Measurements from ENCODE around the gene TEP1.
"Not testable (repeated sequence)": the region's sequence is repeated elsewhere in the genome, so short reads cannot be mapped to it uniquely, and the experiment has no call there.

TEP1 gene

DNA sequence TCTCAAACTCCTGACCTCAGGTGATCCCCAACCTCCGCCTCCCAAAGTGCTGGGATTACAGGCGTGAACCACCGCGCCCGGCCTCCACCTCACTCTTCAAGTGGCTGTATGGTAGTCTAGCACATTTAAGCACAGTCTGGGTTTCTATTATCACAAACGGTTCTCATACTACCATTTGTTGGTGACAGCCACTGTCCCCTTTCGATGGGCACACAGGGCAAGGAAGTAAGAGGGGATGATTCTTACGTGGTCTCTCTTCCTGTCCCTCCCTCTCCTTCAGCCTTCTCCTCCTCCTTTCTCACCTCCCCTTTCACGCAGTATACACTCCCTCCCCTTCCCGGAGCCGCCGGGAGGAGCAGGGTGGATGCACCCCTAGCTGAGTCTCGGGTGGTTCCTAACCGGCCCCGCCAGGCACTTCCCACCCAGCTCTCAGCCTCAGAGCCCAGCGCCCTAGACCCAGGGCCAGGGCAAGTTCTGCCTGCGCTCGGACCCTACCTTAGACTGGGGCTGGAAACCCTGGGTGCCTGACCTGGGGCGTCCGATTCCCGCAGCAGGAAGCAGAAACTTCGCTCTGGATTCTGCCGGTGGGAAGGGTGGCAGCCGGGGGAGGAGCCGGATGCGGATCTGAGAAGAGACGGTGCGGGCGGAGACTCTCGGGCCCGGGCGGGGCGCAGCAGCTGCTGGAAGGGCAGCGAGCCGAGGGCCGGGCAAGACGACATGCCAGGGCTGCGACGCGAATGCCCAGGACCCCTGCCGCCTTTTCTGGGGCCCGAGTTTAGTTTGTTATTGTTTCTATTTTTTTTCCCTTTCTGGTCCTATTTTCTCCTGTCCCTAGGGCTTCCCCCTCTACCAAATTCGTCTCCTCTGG, at the start of gene TEP1:
TEP1 (minus strand) TSS at position 626 of the 868 bp plus-strand sequence. CDS start 5,062 bp downstream, outside the sequence.
- peak; percentile 72 for DNase-seq

DNA sequence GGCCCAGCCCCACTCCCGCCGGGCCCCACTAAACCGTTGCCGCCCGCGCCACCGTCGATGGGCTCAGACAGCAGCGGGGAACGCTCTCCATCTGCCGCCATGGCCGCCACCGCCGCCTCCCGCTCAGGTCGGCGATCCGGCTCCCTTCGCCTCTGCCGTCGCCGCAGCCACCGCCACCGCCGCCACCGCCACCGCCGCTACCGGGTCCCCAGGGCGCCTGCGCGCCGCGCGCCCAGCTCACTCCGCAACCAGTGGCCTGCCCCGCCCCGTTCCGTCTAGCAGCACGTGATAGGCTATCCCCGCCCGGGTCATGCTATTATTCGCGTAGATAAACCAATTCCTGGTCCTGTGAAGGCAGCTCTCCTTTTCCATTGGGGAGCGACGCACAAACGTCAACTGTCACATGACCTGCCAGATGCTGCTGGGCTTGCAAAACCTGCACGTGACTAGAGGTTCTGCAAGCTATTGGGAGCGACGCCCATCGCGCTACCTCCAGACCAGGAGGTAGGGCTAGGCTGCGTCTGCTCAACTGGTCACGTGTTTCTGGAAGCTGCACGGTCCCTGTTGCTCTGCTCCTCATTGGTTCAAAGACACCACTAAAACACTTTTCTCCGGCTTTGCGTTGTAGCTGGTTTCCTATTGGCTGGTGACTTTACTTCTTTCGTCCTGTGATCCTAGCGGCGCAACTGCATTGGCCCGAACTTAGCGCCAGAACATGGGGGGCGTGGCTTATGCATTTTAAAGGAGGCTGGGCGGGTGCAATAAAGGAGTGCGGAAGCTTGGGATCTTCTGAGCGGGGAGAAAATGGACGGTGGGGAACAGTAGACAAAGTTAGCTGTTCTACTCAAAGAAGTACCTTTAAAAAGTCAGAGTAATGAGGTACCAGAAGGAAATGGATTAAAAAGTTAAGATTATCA, 48.2 kb upstream of the TEP1 start, which contains the start of gene PIP4P1:
PIP4P1 (minus strand) TSS at position 210 of the 917 bp plus-strand sequence; CDS start at position 101, 109 bp downstream.
- peak; percentile 98 for DNase-seq

DNA sequence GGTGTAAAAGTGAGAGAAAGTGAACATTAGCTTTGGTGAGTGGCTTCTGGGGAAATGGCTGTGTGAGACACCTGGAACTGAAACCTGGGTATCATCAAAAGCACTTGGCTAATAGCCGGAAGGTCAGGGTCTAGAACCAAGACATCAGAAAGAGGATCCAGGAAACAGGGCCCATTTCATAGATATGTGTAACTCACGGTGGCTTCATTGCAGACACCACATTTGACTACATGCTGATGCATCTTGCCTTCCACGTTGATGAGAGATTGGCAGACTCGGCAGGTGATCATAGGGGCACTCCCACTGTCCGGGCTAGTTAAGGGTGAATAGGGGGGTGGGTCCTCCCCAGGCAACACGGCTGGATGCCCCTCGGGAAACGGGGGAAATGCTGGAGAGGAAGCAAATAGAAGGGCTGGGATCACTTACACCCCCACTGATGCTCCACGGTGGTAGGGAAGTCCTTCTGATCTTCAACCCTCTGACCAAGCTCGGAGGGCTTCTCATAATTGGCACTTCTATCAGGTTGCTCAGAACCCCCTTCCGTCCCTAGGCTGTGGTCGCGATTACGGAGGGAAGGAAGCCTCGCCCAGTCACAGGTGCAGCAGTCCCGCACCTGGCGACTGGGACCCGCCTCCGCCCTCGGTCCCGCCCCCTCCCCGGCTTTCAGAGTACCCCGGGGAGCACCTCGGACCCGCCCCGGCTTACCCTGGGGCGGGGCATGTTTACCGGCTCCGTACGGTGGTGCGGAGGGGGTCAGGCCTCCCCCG, 47.3 kb upstream of the TEP1 start:
- DNase-seq, result no peak

DNA sequence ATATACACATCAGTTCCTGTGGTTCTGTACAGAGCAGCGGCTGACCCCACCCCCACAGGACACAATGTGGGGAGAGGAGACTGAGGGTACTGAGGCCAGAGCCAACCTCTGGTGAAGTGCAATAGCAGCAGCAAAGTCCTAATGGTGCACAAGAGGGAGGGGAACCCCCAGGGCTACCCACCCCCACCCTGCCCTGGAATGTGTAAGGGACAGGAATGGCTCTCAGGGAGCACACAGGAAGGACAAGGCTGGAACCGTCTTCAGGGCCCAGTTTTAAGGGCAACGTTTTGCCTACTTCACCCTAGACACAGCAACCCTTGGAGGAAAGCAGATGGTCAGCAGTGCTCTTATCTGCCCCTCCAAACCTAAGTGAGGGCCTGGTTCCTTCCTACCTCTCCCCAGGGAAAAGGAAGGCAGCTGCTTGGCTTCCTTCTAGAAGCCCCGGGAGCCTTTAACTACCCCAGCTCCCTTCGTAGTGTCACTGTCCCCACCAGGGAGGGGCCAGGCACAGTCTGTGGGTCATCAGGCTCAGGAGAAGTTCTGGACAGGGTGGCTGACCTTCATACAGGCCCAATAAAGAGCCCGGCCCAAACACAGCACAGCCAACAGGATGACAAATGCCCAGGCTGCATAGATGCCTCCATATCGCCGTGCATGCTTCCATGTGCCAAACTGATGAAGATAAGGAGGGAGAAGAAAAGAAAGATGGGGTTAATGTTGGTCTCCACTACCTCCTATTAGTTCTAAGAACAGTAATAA, 44.9 kb upstream of the TEP1 start:
- no peak for DNase-seq

DNA sequence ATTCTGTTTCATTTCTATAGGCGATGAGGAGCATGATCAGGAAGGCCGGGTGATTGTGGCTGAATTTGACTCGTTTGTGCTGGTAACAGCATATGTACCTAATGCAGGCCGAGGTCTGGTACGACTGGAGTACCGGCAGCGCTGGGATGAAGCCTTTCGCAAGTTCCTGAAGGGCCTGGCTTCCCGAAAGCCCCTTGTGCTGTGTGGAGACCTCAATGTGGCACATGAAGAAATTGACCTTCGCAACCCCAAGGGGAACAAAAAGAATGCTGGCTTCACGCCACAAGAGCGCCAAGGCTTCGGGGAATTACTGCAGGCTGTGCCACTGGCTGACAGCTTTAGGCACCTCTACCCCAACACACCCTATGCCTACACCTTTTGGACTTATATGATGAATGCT, 43.7 kb upstream of the TEP1 start:
- no peak for DNase-seq

DNA sequence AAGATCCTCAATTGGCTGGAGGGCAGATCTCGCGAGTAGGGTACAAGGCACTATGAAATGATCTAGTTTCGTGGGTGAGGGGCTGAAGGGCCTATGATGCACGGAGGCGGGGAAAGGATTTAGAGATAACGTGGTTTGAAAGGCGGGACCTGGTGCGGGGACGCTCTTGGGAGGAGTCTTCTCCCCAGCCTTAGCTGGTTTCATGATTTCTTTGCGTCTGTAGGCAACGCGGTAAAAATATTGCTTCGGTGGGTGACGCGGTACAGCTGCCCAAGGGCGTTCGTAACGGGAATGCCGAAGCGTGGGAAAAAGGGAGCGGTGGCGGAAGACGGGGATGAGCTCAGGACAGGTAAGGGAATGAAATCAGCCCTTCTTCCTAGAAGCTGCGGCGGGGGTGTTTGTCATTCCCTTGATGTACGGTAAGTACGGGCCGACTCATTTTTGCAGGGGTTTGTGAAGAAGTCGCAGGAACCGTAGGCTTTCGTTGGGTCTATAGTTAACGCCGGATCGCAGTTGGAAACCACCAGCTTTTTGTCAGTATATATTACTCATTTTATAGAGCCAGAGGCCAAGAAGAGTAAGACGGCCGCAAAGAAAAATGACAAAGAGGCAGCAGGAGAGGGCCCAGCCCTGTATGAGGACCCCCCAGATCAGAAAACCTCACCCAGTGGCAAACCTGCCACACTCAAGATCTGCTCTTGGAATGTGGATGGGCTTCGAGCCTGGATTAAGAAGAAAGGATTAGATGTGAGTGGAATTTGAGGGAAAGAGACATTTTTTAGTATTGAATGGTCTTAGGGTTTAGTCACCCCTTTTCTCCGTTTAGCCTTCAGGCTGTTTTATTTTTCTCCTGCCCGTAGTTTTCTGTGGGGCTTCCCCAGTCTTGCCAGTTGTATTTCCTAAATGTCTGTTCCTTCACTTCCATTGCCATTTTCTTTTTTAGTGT, 42.3 kb upstream of the TEP1 start:
- no peak for DNase-seq

DNA sequence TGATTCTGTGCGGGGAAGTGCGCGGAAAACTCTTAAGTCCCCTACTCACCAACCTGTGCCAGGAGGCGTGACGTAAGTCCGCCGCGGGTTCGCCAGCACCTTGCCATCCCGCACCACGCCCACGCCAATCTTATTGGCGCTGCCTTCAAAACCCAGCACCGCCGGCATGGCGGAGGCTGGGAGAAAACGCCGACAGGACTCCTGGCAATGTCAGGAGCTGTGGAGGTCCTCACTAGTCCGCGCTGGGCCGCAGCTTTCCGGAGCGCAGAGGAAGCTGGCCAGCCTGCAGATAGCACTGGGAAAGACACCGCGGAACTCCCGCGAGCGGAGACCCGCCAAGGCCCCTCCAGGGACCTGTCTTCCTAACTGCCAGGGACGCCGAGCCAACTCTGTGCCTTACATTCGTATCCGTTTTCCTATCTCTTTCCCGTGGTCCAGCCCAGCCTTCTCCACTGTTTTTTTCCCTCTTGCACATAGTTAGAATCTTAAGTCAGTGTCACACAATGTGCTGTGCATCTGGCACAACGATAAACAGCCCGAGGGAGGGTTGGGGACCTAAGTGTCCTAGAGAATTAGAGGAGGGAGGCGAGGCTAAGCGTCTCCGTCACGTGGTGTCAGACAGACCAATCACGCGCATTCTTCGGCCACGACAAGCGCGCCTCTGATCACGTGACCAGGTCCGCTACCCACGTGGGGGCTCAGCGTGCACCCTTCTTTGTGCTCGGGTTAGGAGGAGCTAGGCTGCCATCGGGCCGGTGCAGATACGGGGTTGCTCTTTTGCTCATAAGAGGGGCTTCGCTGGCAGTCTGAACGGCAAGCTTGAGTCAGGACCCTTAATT, 41.4 kb upstream of the TEP1 start, which contains the start of the genes APEX1 and OSGEP:
APEX1 (plus strand) TSS at position 711 of the 839 bp plus-strand sequence. CDS start 420 bp downstream, outside the sequence.
OSGEP (minus strand) TSS at position 297 of the 839 bp plus-strand sequence; CDS start at position 168, 129 bp downstream.
- DNase-seq, result peak; percentile 97

DNA sequence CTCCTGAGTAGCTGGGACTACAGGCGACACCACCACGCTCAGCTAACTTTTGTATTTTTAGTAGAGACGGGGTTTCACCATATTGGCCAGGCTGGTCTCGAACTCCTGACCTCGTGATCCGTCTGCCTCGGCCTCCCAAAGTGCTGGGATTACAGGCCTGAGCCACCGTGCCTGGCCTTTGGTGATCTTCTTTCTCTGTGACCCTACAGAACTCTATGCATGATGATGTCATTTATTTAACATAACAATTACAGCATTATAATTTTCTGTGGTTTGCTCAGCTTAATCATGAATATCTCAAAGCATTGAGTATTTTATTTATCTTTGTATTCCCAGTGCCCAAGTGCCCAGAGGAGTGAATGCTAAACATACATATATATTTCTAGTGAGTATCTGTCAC, 39.5 kb upstream of the TEP1 start:
- DNase-seq, result not testable (repeated sequence)

DNA sequence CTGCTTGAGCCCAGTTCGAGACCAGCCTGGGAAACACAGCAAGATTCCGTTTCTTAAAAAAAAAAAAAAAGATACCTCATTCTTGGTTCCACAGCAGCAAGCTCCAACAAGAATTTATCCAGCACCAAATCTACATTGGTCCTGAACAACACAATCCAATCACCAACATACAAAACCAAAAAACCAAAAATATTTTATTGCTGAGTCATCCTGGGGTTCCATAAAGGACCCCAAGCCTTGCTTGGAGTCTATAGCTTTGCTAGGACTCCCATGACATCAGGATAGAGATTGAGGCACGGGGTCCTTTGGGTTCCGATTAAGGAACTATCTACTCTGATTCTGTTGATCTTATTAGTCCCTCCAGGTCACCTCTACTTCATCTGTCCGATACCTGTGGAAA, 33.6 kb upstream of the TEP1 start:
- DNase-seq, result no peak

DNA sequence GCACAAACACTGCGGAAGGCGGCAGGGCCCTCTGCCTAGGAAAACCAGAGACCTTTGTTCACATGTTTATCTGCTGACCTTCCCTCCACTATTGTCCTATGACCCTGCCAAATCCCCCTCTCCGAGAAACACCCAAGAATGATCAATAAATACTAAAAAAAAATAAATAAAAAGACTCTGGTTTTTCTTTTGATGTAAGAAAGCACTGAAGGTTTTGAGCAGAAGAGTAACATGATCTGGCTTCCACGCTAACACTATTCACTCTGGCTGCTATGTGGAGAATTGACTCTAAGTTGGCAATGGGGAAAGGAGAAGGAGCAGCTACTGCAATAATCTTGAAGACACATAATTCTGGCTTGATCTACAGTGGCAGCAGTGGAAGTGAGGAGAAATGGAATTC, 30.3 kb upstream of the TEP1 start:
- not testable (repeated sequence) for DNase-seq

DNA sequence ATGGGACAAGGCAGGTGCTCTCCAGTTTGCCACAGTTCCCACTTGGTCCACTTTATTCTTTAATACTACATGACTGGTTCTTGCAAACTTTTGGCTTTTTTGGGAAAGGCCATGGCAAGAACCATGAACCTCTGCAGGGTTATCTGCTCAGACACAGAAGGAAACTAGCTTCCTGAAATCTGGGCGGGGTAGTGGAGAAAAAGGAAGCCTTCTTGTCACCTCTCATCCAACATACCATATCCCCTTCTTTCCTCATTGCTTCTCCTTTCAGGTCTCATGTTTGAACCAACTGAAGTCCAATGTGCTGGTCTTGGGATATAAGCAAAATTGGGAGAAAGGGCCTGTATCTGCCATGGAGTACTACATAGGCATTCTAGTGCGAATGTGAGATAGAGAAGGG, 28.2 kb upstream of the TEP1 start:
- DNase-seq, result no peak

DNA sequence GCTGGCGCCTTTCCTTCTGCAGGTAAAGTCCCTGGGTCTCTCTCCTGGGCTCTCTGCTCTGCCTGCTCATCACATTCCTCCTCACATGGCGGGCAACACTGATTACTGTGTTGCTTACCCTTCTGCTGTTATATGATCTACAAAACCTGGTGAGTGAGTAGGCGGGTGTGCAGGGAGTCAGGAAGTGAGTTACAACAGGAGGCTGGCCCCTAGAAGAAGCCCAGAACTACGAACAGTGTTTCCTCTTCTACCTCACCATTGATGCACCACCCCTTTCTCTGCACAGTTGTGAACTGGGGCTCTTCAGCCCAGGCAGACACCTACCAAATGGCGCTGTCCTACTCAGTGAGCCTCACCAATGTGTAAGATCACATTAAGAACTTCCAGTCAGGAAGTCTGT, 27.6 kb upstream of the TEP1 start:
- DNase-seq, result no peak

DNA sequence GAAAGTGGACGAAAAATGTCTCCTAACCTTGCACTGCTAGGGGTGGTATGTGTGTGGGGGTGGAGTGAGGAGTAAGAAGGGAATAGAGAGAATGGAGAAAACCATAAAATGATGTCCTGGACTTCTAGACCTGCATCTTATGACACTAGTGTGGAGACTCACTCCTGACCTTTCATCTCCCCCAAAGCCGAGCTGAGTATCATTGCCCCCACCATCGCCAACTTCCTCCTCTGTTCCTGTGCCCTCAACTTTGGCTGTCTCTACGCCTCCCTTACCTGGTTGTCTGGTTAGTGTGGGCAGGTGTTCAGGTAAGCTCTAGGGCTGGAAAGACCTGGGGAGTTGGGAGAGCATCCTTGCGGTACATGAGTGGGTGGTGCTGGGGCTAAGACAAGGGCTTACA, 27.2 kb upstream of the TEP1 start:
- DNase-seq, result no peak

DNA sequence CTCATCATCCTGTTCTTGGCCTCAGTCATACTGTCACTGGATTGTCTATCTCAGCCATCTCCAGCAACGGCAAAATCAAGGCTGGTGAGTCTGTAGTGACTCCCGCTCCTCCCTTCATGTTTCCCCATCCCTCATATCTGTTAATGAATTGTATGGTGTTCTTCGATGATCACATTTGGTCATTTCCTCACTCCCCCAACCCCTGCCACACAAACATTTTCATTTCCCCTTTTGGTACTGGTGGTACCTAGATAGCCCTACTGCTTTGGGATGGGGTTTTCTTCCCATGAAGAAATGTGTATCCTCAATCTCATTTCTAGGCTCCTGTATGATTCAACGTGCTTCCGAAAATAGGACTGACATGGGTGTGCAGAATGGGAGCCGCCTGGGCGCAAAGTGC, 25.4 kb upstream of the TEP1 start:
- no peak for DNase-seq

DNA sequence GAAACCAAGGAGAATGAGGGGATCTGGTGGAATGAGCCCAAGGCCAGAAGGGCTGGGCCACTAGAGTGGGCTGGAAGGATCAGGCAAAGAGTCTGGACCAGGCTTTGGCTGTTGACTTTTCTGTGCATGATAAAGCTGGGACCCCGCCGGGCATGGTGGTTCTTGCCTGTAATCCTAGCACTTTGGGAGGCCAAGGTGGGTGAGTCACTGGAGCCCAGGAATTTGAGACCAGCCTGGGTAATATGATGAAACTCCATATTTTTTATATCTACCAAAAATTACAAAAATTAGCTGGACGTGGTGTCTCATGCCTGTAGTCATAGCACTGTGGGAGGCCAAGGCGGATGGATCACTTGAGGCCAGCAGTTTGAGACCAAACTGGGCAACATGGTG, 23.1 kb upstream of the TEP1 start:
- DNase-seq, result no peak

DNA sequence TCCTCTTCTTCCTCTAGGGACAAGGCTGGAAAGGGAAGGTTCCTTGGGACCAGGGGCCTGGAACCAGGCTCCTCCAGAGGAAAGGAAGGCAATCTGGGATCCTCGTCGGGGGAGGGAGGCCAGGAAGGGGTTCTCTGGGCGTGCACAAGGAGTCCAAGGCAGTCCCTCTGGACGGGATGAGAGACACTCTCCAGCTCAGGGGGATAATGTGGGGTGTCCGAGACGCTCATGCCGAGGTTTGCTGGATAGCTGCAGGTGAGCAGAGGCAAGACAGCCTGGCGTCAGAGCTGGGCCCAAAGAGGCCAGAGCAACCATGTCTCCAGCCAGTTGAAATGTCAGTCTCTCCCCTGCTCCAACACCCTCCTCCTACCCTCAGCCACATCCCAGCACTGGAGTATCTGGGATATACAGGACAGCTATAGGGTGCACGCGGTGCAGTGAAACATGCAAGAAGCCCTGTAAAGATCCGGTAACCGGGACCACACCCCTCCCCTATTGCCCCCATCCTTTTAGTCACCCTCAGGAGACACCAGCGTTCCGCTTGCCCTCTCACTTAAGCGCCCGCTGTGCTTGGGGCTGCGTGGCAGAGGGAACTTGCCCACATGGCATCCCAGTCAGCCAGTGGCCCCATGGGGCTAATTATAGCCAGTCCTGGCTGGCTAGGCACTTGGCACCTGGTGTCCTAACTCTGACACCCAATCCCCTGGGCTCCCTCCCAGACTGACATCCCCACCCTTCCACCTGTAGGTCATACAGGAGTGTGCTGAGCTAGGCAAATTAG, 22.5 kb upstream of the TEP1 start, which contains the start of gene KLHL33:
KLHL33 (minus strand) TSS at position 585 of the 781 bp plus-strand sequence; CDS start at position 230, 355 bp downstream.
- no peak for DNase-seq

DNA sequence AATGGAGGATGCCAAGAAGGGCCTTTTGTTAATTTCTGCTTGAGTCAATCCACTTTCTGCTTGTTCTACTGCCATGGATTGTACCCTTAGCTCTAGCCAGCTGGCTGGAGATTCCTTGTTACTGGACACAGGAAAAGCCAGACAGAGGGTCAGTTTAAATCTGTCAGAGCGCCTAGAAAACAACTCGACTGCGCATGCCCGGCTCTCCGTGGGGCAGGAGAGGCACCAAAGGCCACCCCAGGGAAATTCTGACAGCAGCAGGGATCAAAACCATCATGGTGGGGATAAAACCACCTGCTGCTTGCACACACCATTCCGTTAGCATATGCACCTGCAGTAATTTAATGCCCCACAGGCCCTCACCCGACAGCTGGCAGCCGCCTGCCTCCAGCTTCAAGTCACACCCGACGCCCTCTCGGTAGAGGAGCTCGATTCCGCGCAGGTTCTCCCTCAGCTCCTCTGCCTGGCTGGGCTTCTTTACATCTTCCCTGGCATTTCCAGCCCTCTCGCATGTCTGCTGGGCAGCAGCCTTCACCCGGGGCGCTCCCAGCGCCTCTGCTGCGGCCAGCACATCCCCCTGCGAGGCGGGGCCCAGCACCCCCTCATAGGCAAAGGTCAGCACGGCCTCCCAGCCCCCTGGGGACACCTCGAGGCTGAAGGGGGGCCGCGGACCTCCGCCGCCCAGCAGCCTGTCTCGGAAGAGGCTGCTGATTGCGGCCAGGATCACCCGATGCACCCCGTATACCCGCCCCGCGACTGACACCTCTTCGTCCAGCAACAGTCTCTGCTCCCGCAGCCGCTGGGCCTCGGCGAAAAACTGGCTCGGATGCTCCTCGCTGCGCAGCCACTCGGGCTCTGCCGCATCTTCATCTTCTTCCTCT, 21.6 kb upstream of the TEP1 start:
- DNase-seq, result no peak
